ENCODE results near the gene SDCCAG8. TPM values are rescaled to one million over a fixed set of nuclear protein-coding genes. Genes with fewer than 3 reads are reported as not detected.
A peak's percentile ranks its signal among the peaks of the same experiment; 100 is the strongest.

The SDCCAG8 gene
- total RNA-seq, 2 experiments from 2014 or later: 18.3 to 21.2 TPM

- no peaks in the 10 kb centered on the region for H3K36me3 ChIP-seq (ENCODE audit: insufficient read depth, low read length)
- intact Hi-C loops (cut with DNase I, micrococcal nuclease): no loop called here
Measured at GRCh38 chr1:243475966-243476365, 220.1 kb downstream of the SDCCAG8 start.

DNA sequence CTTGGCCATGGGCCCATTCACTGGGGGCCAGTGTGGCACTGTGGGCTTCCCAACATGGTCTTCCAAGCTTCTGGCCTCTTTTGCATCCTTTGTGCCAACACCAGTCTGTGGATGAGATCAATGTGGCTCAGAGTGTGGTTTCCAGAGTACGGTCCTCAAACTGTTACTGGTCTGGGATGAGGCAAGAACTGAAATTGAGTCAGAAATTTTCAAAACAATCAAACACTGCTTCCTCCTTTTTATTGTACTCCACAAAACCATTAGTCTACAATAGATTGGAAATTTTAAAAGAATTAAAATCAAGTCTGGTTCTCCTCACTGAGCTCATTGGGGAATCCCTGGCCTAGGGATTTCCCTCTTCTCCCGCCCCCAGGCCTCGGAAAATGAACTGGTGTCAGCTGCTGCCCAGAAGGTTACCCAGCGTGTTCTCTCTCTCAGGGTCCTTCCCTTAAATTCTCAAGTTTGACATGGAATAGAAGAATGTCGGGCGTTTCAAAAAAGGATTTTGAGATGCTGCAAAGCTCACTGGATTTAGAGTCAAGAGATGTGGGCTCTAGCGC, 222.0 kb downstream of the SDCCAG8 start:
- ChIA-PET POLR2A (no interaction called here), CTCF (no interaction called here)
- H3K36me3 ChIP-seq (ENCODE audit: insufficient read depth, low read length): no peaks in the 10 kb centered on the region
- no peak overlapping the region for H3K27ac Mint-ChIP-seq
- no peak overlapping the region for H3K27ac ChIP-seq (ENCODE audit: low read depth in 1 of 2, low read length in 2 of 2)
- H3K4me1 ChIP-seq (ENCODE audit: insufficient read depth, low read length): peaks cover 9% of the 10 kb centered on the region
- no peak for ATAC-seq (ENCODE audit: poor library complexity)
- peaks cover 29% of the 10 kb centered on the region for H3K4me1 Mint-ChIP-seq (ENCODE audit: low read depth)
- TF ChIP-seq CTCF (IDR thresholded peaks at IDR 0.05): no peak
- no peaks in the 10 kb centered on the region for H3K27me3 Mint-ChIP-seq
- no peaks in the 10 kb centered on the region for H3K27me3 ChIP-seq (ENCODE audit: control insufficient read depth in 1 of 2, insufficient read depth in 2 of 2, low read length in 2 of 2)
- no peaks in the 10 kb centered on the region for H3K9me3 Mint-ChIP-seq
- DNase-seq: peak in 2 of 14 experiments; percentile 28 to 40
- H3K9me3 ChIP-seq (ENCODE audit: control insufficient read depth in 1 of 2, insufficient read depth in 1 of 2, low read length in 2 of 2): no peaks in the 10 kb centered on the region
- intact Hi-C loops (cut with DNase I, micrococcal nuclease): loop anchor here in 1 of 2 experiments (1.0 kb wide), 1 partner anchor 31 kb away; no protein-coding TSS in a partner anchor
- H3K4me3 ChIP-seq (ENCODE audit: low read length): no peak overlapping the region
- peaks cover 4% of the 10 kb centered on the region for H3K36me3 Mint-ChIP-seq (ENCODE audit: low read depth)
- H3K4me3 Mint-ChIP-seq: no peak overlapping the region

More at GRCh38 chr1:243475966-243476365, 220.1 kb downstream of the SDCCAG8 start:
- Mint-ChIP-seq H3K36me3 (ENCODE audit: low read depth) (peaks cover 4% of the 10 kb centered on the region), H3K4me3 (no peak overlapping the region), H3K27me3 (no peaks in the 10 kb centered on the region), H3K27ac (no peak overlapping the region), H3K9me3 (no peaks in the 10 kb centered on the region), H3K4me1 (ENCODE audit: low read depth) (peaks cover 22% of the 10 kb centered on the region)
- Histone ChIP-seq H3K27ac (ENCODE audit: low read depth in 1 of 2, low read length in 2 of 2) (no peak overlapping the region), H3K27me3 (ENCODE audit: control insufficient read depth in 1 of 2, insufficient read depth in 2 of 2, low read length in 2 of 2) (no peaks in the 10 kb centered on the region), H3K4me1 (ENCODE audit: insufficient read depth, low read length) (peaks cover 3% of the 10 kb centered on the region), H3K9me3 (ENCODE audit: control insufficient read depth in 1 of 2, insufficient read depth in 1 of 2, low read length in 2 of 2) (no peaks in the 10 kb centered on the region), H3K4me3 (ENCODE audit: low read length) (no peak overlapping the region)
- TF ChIP-seq CTCF (IDR thresholded peaks at IDR 0.05): no peak
- CTCF ChIA-PET: no interaction called here
- DNase-seq (no peak), ATAC-seq (ENCODE audit: poor library complexity) (no peak)
- POLR2A ChIA-PET: no interaction called here

DNA sequence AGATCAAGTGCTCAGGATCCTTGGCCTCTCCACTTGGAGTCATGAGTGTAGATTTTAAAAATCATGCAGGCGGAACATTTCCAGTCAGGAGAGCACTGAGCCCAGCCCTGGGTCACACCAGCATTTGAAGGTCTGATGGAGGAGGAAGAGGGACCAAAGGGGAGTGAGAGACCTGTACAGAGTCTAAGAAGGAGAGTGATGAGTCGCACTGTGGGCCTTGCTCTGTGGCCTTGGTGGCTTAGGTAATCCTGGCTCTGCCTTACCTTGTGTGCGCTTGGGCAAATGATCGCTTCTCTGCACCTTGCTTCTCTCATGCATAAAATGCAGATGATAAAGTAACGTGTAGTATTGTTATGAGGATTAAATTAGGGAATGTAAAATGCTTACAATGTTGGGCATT, 225.3 kb downstream of the SDCCAG8 start:
- peaks cover 16% of the 10 kb centered on the region for H3K4me1 ChIP-seq (ENCODE audit: insufficient read depth, low read length)
- no peaks in the 10 kb centered on the region for H3K36me3 Mint-ChIP-seq (ENCODE audit: low read depth)

More for the DNA sequence above, 225.3 kb downstream of the SDCCAG8 start:
- no peak overlapping the region for H3K27ac Mint-ChIP-seq
- no peaks in the 10 kb centered on the region for H3K9me3 Mint-ChIP-seq
- H3K4me3 Mint-ChIP-seq: no peak overlapping the region
- Histone ChIP-seq H3K9me3 (ENCODE audit: control insufficient read depth in 1 of 2, insufficient read depth in 1 of 2, low read length in 2 of 2) (no peaks in the 10 kb centered on the region), H3K27ac (ENCODE audit: low read depth in 1 of 2, low read length in 2 of 2) (no peak overlapping the region), H3K4me3 (ENCODE audit: low read length) (no peak overlapping the region), H3K27me3 (ENCODE audit: control insufficient read depth in 1 of 2, insufficient read depth in 2 of 2, low read length in 2 of 2) (no peaks in the 10 kb centered on the region), H3K36me3 (ENCODE audit: insufficient read depth, low read length) (no peaks in the 10 kb centered on the region)
- H3K27me3 Mint-ChIP-seq: no peaks in the 10 kb centered on the region
- no peak for TF ChIP-seq CTCF (IDR thresholded peaks at IDR 0.05)
- ChIA-PET CTCF (no interaction called here), POLR2A (no interaction called here)
- ATAC-seq (ENCODE audit: poor library complexity): no peak
- intact Hi-C loops (cut with DNase I, micrococcal nuclease): no loop called here
- no peak for DNase-seq
- peaks cover 22% of the 10 kb centered on the region for H3K4me1 Mint-ChIP-seq (ENCODE audit: low read depth)

All from CD4-positive, alpha-beta T cell (primary cell).